HG02870 (cell line): ENCODE measurements around the gene RNF19B.
"Not testable (repeated sequence)": the region's sequence is repeated elsewhere in the genome, so short reads cannot be mapped to it uniquely, and the experiment has no call there.

Experiments used
- ATAC-seq: cut with Tn5 transposase; IDR thresholded peaks from one replicate; pipeline ENCODE4 v1.9.1; 2021; ENCODE audit warnings: mild to moderate bottlenecking, moderate library complexity; ENCODE audit not compliant: unreplicated experiment

The RNF19B gene

GRCh38 chr1:32964461-32965250 is at the start of gene RNF19B:
Gene RNF19B (minus strand): TSS chr1:32964809. CDS start chr1:32964685, 124 bp downstream.
- ATAC-seq: peak; percentile 78

- no peak for ATAC-seq
Measured at GRCh38 chr1:33013791-33014190, 49.2 kb upstream of the RNF19B start.

GRCh38 chr1:33012165-33012564 is 47.6 kb upstream of the RNF19B start:
- no peak for ATAC-seq

GRCh38 chr1:33010932-33011731 is 46.5 kb upstream of the RNF19B start:
- ATAC-seq: no peak

GRCh38 chr1:33009561-33009960 is 45.0 kb upstream of the RNF19B start:
- no peak for ATAC-seq

- ATAC-seq: no peak
Measured at GRCh38 chr1:33008051-33008914, 43.7 kb upstream of the RNF19B start.

GRCh38 chr1:33007190-33008050 is 42.8 kb upstream of the RNF19B start:
- no peak for ATAC-seq

GRCh38 chr1:33005838-33006421 is 41.3 kb upstream of the RNF19B start:
- ATAC-seq: no peak

GRCh38 chr1:33005117-33005837 is 40.7 kb upstream of the RNF19B start:
- ATAC-seq: no peak

- no peak for ATAC-seq
Measured at GRCh38 chr1:33004613-33005012, 40.0 kb upstream of the RNF19B start.

- ATAC-seq: no peak
Measured at GRCh38 chr1:33003657-33004056, 39.0 kb upstream of the RNF19B start.

GRCh38 chr1:33002006-33002405 is 37.4 kb upstream of the RNF19B start:
- ATAC-seq: no peak

- ATAC-seq: no peak
Measured at GRCh38 chr1:33001282-33001681, 36.7 kb upstream of the RNF19B start.

GRCh38 chr1:33000427-33001026 is 35.9 kb upstream of the RNF19B start:
- no peak for ATAC-seq

GRCh38 chr1:32998997-32999396 is 34.4 kb upstream of the RNF19B start:
- ATAC-seq: no peak

GRCh38 chr1:32998064-32998463 is 33.5 kb upstream of the RNF19B start:
- no peak for ATAC-seq

- no peak for ATAC-seq
Measured at GRCh38 chr1:32997381-32997891, 32.8 kb upstream of the RNF19B start.

GRCh38 chr1:32993324-32993636 is 28.7 kb upstream of the RNF19B start:
- ATAC-seq: not testable (repeated sequence)
